ENCODE results near the gene STK38L.

Gene STK38L

GRCh38 chr12:27257104-27257843 lies 13.2 kb downstream of the STK38L start:
- H3K4me3 ChIP-seq (ENCODE audit: low read depth, low read length), result no peak overlapping the region
- TF ChIP-seq CTCF (IDR thresholded peaks at IDR 0.05; ENCODE audit: borderline replicate concordance, insufficient read depth, low read depth, low read length), result no peak

GRCh38 chr12:27260746-27261145 lies 16.7 kb downstream of the STK38L start:
- TF ChIP-seq CTCF (IDR thresholded peaks at IDR 0.05; ENCODE audit: borderline replicate concordance, insufficient read depth, low read depth, low read length), result no peak
- no peak overlapping the region for H3K4me3 ChIP-seq (ENCODE audit: low read depth, low read length)

- no peak overlapping the region for H3K4me3 ChIP-seq (ENCODE audit: low read depth, low read length)
- TF ChIP-seq CTCF (IDR thresholded peaks at IDR 0.05; ENCODE audit: borderline replicate concordance, insufficient read depth, low read depth, low read length), result no peak
Observed at GRCh38 chr12:27261866-27262265, 17.8 kb downstream of the STK38L start.

GRCh38 chr12:27270148-27270547 lies 26.1 kb downstream of the STK38L start:
- no peak for TF ChIP-seq CTCF (IDR thresholded peaks at IDR 0.05; ENCODE audit: borderline replicate concordance, insufficient read depth, low read depth, low read length)

DNA sequence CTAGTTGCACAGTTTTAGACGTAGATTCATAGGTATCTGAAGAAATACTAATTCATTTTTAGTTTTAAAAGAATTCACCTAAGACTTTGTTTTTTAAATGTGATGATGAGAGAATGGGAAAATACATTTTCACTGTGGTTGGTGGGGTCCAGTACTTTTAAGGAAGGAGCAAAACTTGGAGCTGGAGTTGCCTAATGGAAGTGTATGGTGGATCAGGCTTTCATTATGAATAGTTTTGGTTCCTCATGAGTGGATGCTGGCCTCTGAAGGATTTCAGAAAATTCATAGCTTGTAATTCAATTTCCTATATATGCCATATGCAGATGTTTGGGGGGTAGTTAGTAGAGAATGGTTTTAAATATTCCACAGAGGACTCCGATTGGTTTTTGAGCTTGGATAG lies 27.1 kb downstream of the STK38L start:
- no peak for TF ChIP-seq CTCF (IDR thresholded peaks at IDR 0.05; ENCODE audit: borderline replicate concordance, insufficient read depth, low read depth, low read length)
- H3K4me3 ChIP-seq (ENCODE audit: low read depth, low read length), result no peak overlapping the region

More at GRCh38 chr12:27270148-27270547, 26.1 kb downstream of the STK38L start:
- H3K4me3 ChIP-seq (ENCODE audit: low read depth, low read length), result no peak overlapping the region

DNA sequence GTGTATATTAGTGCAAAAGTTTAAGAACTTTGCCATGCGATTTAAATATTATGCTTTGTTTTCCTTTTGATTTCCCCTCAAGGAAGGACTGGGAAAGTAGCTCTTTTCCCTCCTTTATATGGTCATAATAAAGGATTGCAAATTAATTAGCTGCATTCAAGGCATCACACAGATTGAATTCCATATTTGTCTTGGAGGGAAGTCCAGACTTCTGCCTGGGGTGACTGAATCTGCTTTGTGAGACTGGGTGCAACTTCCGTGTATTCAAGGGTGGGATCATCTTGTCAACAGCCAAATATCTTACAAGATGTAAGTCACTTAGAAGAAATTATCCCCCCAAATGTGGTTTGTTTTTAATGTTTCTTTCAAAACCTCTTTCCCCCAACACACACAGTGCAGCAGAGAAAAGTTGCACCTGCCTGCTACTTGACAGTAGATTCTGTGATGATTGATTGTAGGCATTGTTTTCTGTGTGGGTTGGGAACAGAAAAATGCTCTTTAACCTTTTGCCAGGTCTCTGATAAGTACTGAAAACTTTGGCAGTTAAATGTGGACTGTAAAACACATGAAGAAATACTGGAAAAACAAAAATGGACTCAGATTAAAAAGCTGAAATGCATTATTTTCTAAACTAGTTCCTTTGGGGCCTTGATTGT lies 28.4 kb downstream of the STK38L start:
- no peak for TF ChIP-seq CTCF (IDR thresholded peaks at IDR 0.05; ENCODE audit: borderline replicate concordance, insufficient read depth, low read depth, low read length)
- no peak overlapping the region for H3K4me3 ChIP-seq (ENCODE audit: low read depth, low read length)

GRCh38 chr12:27273114-27273513 lies 29.0 kb downstream of the STK38L start:
- no peak for TF ChIP-seq CTCF (IDR thresholded peaks at IDR 0.05; ENCODE audit: borderline replicate concordance, insufficient read depth, low read depth, low read length)

More at GRCh38 chr12:27273114-27273513, 29.0 kb downstream of the STK38L start:
- H3K4me3 ChIP-seq (ENCODE audit: low read depth, low read length), result no peak overlapping the region
